Bronchial smooth muscle cell (primary cell): ENCODE data around the gene G6PC1. TPM values are rescaled to one million over a fixed set of nuclear protein-coding genes. Genes with fewer than 3 reads are reported as not detected.

Experiments
- total RNA-seq: library from RNA; depleted of rRNA; stranded (reverse); fragments of >200 nt; gene quantifications from 2 replicates; pipeline ENCODE4 v1.2.1, GENCODE V29; 2014

G6PC1 gene
- total RNA-seq: 0.16 TPM in 1 of 2 replicates, not detected in the other

DNA sequence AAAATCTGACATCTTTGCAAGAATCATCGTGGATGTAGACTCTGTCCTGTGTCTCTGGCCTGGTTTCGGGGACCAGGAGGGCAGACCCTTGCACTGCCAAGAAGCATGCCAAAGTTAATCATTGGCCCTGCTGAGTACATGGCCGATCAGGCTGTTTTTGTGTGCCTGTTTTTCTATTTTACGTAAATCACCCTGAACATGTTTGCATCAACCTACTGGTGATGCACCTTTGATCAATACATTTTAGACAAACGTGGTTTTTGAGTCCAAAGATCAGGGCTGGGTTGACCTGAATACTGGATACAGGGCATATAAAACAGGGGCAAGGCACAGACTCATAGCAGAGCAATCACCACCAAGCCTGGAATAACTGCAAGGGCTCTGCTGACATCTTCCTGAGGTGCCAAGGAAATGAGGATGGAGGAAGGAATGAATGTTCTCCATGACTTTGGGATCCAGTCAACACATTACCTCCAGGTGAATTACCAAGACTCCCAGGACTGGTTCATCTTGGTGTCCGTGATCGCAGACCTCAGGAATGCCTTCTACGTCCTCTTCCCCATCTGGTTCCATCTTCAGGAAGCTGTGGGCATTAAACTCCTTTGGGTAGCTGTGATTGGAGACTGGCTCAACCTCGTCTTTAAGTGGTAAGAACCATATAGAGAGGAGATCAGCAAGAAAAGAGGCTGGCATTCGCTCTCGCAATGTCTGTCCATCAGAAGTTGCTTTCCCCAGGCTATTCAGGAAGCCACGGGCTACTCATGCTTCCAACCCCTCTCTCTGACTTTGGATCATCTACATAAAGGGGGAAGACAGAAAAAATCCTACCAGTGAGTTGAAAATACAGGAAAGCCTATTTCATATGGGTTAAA, at the start of gene G6PC1:
G6PC1 (plus strand) TSS at position 340 of the 872 bp plus-strand sequence; CDS start at position 418, 78 bp downstream.

DNA sequence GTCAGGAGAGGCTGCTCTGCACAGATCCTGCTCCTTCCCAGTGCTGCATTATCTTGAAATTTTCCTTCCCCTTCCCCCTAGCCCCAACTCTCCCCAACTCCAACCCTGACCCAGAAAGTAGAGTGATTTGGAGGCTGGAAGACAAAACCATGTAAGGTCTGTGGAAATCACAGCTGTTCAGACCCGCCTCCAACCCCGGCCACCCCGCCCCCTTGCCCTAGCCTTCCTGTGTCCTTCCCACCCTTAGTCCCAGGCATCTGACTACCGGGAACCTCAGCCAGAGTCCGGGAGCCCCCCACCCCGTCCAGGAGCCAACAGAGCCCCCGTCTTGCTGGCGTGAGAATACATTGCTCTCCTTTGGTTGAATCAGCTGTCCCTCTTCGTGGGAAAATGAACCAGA, 49.6 kb upstream of the G6PC1 start, which contains the start of gene AOC3:
AOC3 (plus strand) TSS at position 246 of the 400 bp plus-strand sequence; CDS start at position 391, 145 bp downstream.

Other genes with a start within 250 kb of the G6PC1 start
- 7.8 and 8.8 TPM in 2 replicates for gene TUBG2, start 241.5 kb upstream of the G6PC1 start, total RNA-seq
- gene PLEKHH3, start 223.8 kb upstream of the G6PC1 start, total RNA-seq: 10.1 and 12.9 TPM in 2 replicates
- gene CCR10, start 219.0 kb upstream of the G6PC1 start, total RNA-seq: 2.0 and 5.8 TPM in 2 replicates
- 23.4 and 39.4 TPM in 2 replicates for gene CNTNAP1, start 218.3 kb upstream of the G6PC1 start, total RNA-seq
- gene EZH1, start 155.8 kb upstream of the G6PC1 start, total RNA-seq: 13.4 and 16.7 TPM in 2 replicates
- 0.17 TPM in 1 of 2 replicates, not detected in the other for gene RAMP2, start 139.6 kb upstream of the G6PC1 start, total RNA-seq
- 46.5 and 50.2 TPM in 2 replicates for gene VPS25, start 127.3 kb upstream of the G6PC1 start, total RNA-seq
- gene WNK4, start 120.2 kb upstream of the G6PC1 start, total RNA-seq: 0.09 and 0.32 TPM in 2 replicates
- 70.6 and 86.2 TPM in 2 replicates for gene COA3, start 102.1 kb upstream of the G6PC1 start, total RNA-seq
- 0.16 and 0.94 TPM in 2 replicates for gene CNTD1, start 101.9 kb upstream of the G6PC1 start, total RNA-seq
- 170 and 185 TPM in 2 replicates for gene BECN1, start 76.5 kb upstream of the G6PC1 start, total RNA-seq
- gene PSME3, start 67.4 kb upstream of the G6PC1 start, total RNA-seq: 42.0 and 50.3 TPM in 2 replicates
- 0.32 and 0.60 TPM in 2 replicates for gene AOC2, start 56.2 kb upstream of the G6PC1 start, total RNA-seq
- gene AOC3, start 49.6 kb upstream of the G6PC1 start, total RNA-seq: 0.16 and 1.9 TPM in 2 replicates
- gene AARSD1, start 63.7 kb downstream of the G6PC1 start, total RNA-seq: 27.6 and 29.8 TPM in 2 replicates
- 0.16 TPM in 1 of 2 replicates, not detected in the other for gene PTGES3L, start 79.3 kb downstream of the G6PC1 start, total RNA-seq
- 5.4 and 7.4 TPM in 2 replicates for gene RUNDC1, start 79.8 kb downstream of the G6PC1 start, total RNA-seq
- gene RPL27, start 97.6 kb downstream of the G6PC1 start, total RNA-seq: 1,417 and 1,668 TPM in 2 replicates
- gene IFI35, start 106.0 kb downstream of the G6PC1 start, total RNA-seq: 27.6 and 33.1 TPM in 2 replicates
- 409 and 552 TPM in 2 replicates for gene VAT1, start 121.6 kb downstream of the G6PC1 start, total RNA-seq
- 0.60 and 0.95 TPM in 2 replicates for gene RND2, start 124.4 kb downstream of the G6PC1 start, total RNA-seq
- 4.6 and 6.6 TPM in 2 replicates for gene BRCA1, start 224.6 kb downstream of the G6PC1 start, total RNA-seq